Esophagus muscularis mucosa (tissue), 4 donors: ENCODE measurements around the gene HMMR. TPM values are rescaled to one million over a fixed set of nuclear protein-coding genes. Genes with fewer than 3 reads are reported as not detected.
A peak's percentile ranks its signal among the peaks of the same experiment; 100 is the strongest.

Experiments
- DNase-seq: peaks from one replicate; pipeline ENCODE4 v3.0.0-alpha.2; 2017; ENCODE audit errors: extremely low spot score
- H3K27ac ChIP-seq, 4 donors: fragments of 200-600 bp; sonication (generic); replicated peaks in 1 of 4; 1 replicate in 3 of 4; 2 replicates in 1 of 4; pipeline ENCODE4 v1.5.1; 2016 to 2019; ENCODE audit warnings: mild to moderate bottlenecking in 1 of 4
- H3K27me3 ChIP-seq, 4 donors: fragments of 200-600 bp; sonication (generic); one replicate each; pipeline versions ENCODE4 v1.5.1 to v1.6.0; 2016 to 2019
- H3K36me3 ChIP-seq, 4 donors: fragments of 200-600 bp; sonication (generic); one replicate each; pipeline ENCODE4 v1.5.1; 2016 to 2019
- H3K4me1 ChIP-seq, 4 donors: fragments of 200-600 bp; sonication (generic); one replicate each; pipeline ENCODE4 v1.5.1; 2016 to 2019
- H3K4me3 ChIP-seq, 4 donors: fragments of 200-600 bp; sonication (generic); 1 replicate in 2 of 4; 2 replicates in 2 of 4; pipeline ENCODE4 v1.5.1; 2016 to 2019; ENCODE audit warnings: mild to moderate bottlenecking in 4 of 4, moderate library complexity in 1 of 4
- H3K9me3 ChIP-seq, 4 donors: fragments of 200-600 bp; sonication (generic); 1 replicate in 3 of 4; 2 replicates in 1 of 4; pipeline ENCODE4 v1.5.1; 2016 to 2019
- CTCF ChIP-seq, 3 experiments: fragments of 200-600 bp in 2 of 3; fragments of 450-650 bp in 1 of 3; sonication (generic) in 2 of 3; IDR thresholded peaks; one replicate each; pipeline ENCODE4 v1.5.1; 2017 to 2019; ENCODE audit warnings: antibody characterized with exemption in 3 of 3, mild to moderate bottlenecking in 2 of 3, moderate library complexity in 1 of 3
- EP300 ChIP-seq: sonication (generic); formaldehyde crosslinking; IDR thresholded peaks from one replicate; pipeline ENCODE4 v1.6.1; 2017; ENCODE audit warnings: antibody characterized with exemption
- POLR2A ChIP-seq: fragments of 450-650 bp; IDR thresholded peaks from one replicate; pipeline ENCODE4 v1.6.1; 2017; ENCODE audit warnings: antibody characterized with exemption, moderate library complexity, mild to moderate bottlenecking, low read depth
- POLR2AphosphoS5 ChIP-seq, 2 donors: sonication (generic); formaldehyde crosslinking; IDR thresholded peaks; one replicate each; pipeline ENCODE4 v1.6.1; 2017; ENCODE audit warnings: antibody characterized with exemption in 2 of 2
- WGBS: methylation state at CpG from one replicate; pipeline ENCODE4 v1.1.5; 2018; 5-methylcytosine and 5-hydroxymethylcytosine counted together
- intact Hi-C: fragments of 100-400 bp; cut with DNase I; formaldehyde crosslinking; loops from one replicate; pipeline ENCODE4 v1.15.1; 2023
- total RNA-seq, 4 donors: library from RNA; depleted of rRNA; stranded (reverse); fragments of >200 nt; gene quantifications; one replicate each; pipeline versions ENCODE4 v1.1.0 to v1.2.1, GENCODE V29; 2016

Gene HMMR
- total RNA-seq, 4 donors from 2014 or later, result 0.17 to 0.57 (median 0.26) TPM; not detected in 1

GRCh38 chr5:163503106-163504078 lies 43.0 kb downstream of the HMMR start:
- H3K4me1 ChIP-seq, result peaks cover 10 to 47% (median 39%) of the 10 kb centered on the region in 4 donors
- peak; percentile 28 to 46 (median 33) for TF ChIP-seq CTCF (IDR thresholded peaks at IDR 0.05)
- no peak for TF ChIP-seq POLR2A
- no peak for TF ChIP-seq EP300
- peak; percentile 74 to 76 for TF ChIP-seq POLR2AphosphoS5 (IDR thresholded peaks at IDR 0.05)
- H3K27me3 ChIP-seq, result no peaks in the 10 kb centered on the region
- DNase-seq, result peak; percentile 95
- H3K27ac ChIP-seq, result peak overlapping the region; percentile 92 to 98 (median 97)
- 1% methylated on average over 17 of the region's 17 CpGs for WGBS
- intact Hi-C loops, result loop anchor here (5.0 kb wide), 1 partner anchor 41 kb away; the partner anchor contains the start of genes HMMR and NUDCD2
- no peaks in the 10 kb centered on the region for H3K36me3 ChIP-seq
- peak overlapping the region; percentile 65 to 87 (median 83) for H3K4me3 ChIP-seq
- H3K9me3 ChIP-seq, result no peaks in the 10 kb centered on the region

- no peak for DNase-seq
- H3K9me3 ChIP-seq, result no peaks in the 10 kb centered on the region
Measured at GRCh38 chr5:163504079-163504931, 43.9 kb downstream of the HMMR start.

GRCh38 chr5:163505049-163505367 lies 44.6 kb downstream of the HMMR start:
- no peaks in the 10 kb centered on the region for H3K9me3 ChIP-seq
- peak overlapping the region; percentile 92 to 98 (median 97) for H3K27ac ChIP-seq
- intact Hi-C loops, result no loop called here
- H3K4me3 ChIP-seq, result peak overlapping the region; percentile 65 to 87 (median 83)
- no peak for TF ChIP-seq CTCF (IDR thresholded peaks at IDR 0.05)
- TF ChIP-seq POLR2AphosphoS5 (IDR thresholded peaks at IDR 0.05), result no peak
- no peak for TF ChIP-seq POLR2A
- TF ChIP-seq EP300, result no peak
- 2% methylated on average over 7 of the region's 7 CpGs for WGBS
- no peaks in the 10 kb centered on the region for H3K36me3 ChIP-seq
- H3K4me1 ChIP-seq, result peaks cover 24 to 62% (median 55%) of the 10 kb centered on the region in 4 donors
- DNase-seq, result no peak
- no peaks in the 10 kb centered on the region for H3K27me3 ChIP-seq

More at GRCh38 chr5:163504079-163504931, 43.9 kb downstream of the HMMR start:
- Histone ChIP-seq H3K27ac (peak overlapping the region; percentile 92 to 98 (median 97)), H3K4me3 (peak overlapping the region; percentile 65 to 87 (median 83)), H3K27me3 (no peaks in the 10 kb centered on the region), H3K36me3 (no peaks in the 10 kb centered on the region), H3K4me1 (peaks cover 19 to 54% (median 48%) of the 10 kb centered on the region in 4 donors)
- intact Hi-C loops, result loop anchor here (5.0 kb wide), 1 partner anchor 42 kb away; the partner anchor contains the start of genes HMMR and NUDCD2
- WGBS, result under 1% methylated on average over 27 of the region's 27 CpGs
- no peak for TF ChIP-seq CTCF (IDR thresholded peaks at IDR 0.05)
- TF ChIP-seq EP300, result no peak
- peak in 1 of 2 donors; percentile 51 for TF ChIP-seq POLR2AphosphoS5 (IDR thresholded peaks at IDR 0.05)

GRCh38 chr5:163505368-163506094 lies 45.1 kb downstream of the HMMR start, which contains the start of gene MAT2B:
MAT2B (plus strand) TSS chr5:163505619; CDS start chr5:163505687, 68 bp downstream.
- Histone ChIP-seq H3K27me3 (no peaks in the 10 kb centered on the region), H3K27ac (peak within 1 kb of the TSS; percentile 92 to 98 (median 97)), H3K9me3 (no peaks in the 10 kb centered on the region), H3K4me1 (peaks cover 29 to 66% (median 60%) of the 10 kb centered on the region in 4 donors), H3K36me3 (no peaks in the 10 kb centered on the region), H3K4me3 (peak within 1 kb of the TSS; percentile 65 to 87 (median 83))
- 0% methylated on average over 62 of the region's 64 CpGs for WGBS
- peak; percentile 76 for TF ChIP-seq POLR2A
- TF ChIP-seq CTCF (IDR thresholded peaks at IDR 0.05), result peak; percentile 41 to 53 (median 49)
- peak; percentile 92 to 97 for TF ChIP-seq POLR2AphosphoS5 (IDR thresholded peaks at IDR 0.05)
- TF ChIP-seq EP300, result no peak
- intact Hi-C loops, result no loop called here
- DNase-seq, result peak; percentile 99
